ENCODE data around the gene TRIM40.
"Not testable (repeated sequence)": the region's sequence is repeated elsewhere in the genome, so short reads cannot be mapped to it uniquely, and the experiment has no call there.

The TRIM40 gene

DNA sequence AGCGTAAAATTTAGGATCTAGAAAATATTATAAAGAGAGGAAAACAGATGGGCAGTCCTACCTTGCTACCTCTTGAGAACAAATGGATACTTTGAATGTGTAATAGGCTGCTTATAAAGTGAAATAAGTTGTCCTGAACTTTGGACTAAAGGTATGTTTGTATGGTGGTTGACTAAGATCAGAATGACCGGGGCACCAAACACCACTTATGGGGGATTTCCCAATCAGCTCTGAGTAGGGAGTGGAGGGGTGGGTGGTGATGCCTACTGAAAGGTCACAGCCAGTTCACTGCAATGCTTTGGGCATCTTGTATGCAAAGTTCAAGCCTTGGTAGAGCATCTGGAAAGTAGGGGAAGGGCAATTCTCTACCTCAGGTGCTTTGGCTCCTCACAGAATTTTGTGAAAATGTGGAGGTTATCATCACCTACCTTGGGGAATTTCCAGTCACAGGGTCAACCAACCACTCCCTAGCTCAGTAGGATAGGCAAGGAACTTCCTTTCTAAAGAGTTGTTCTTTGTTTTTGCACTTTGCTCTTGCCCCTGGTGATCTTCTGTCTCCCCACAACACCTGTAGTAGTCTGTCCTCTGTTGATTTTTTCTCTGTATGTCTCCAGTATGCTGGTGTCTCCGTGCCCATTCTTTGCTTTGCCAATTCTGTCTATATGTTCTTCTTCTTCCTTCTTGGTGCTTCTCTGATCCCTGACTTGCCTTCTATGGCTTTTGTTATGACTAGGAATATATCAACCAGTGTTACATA is 22.8 kb upstream of the TRIM40 start, which contains the start of gene TRIM31:
Gene TRIM31 (minus strand): TSS at position 88 of the 757 bp plus-strand sequence. CDS start 285 bp downstream, outside the sequence.
- Histone ChIP-seq H3K4me1 (ENCODE audit: control insufficient read depth, insufficient read depth, low read length, poor library complexity, severe bottlenecking) (no peaks in the 10 kb centered on the region), H3K27ac (ENCODE audit: insufficient read depth, low read length, poor library complexity, severe bottlenecking) (no peak within 1 kb of the TSS), H3K27me3 (replicated peaks; ENCODE audit: control insufficient read depth, insufficient read depth, low read length, poor library complexity, severe bottlenecking) (peaks cover 7% of the 10 kb centered on the region), H3K9me3 (ENCODE audit: control insufficient read depth, low read length) (no peaks in the 10 kb centered on the region), H3K36me3 (ENCODE audit: control insufficient read depth, insufficient read depth, low read length) (no peaks in the 10 kb centered on the region), H3K4me3 (ENCODE audit: insufficient read depth, low read depth, low read length, poor library complexity, severe bottlenecking) (no peak within 1 kb of the TSS)
- DNase-seq, result no peak

DNA sequence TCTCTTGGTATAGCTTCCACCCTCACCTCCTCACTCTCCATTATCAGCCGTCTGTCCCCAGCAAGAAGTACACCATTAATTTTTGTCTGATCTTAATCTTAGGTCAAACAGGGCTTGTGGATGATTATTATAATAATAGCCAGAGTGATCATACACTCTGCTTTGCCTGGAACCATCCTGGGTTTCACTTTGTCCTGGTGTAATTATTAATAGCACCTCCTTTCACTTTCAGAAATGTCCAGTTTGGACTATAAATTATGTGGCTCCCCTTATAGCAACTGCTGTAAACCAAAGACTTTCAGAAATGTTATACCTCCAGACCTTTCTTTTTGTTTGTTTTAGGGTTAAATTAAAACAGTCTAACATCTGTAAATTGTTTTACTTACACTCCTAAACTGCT is 22.1 kb upstream of the TRIM40 start:
- no peak overlapping the region for H3K27ac ChIP-seq (ENCODE audit: insufficient read depth, low read length, poor library complexity, severe bottlenecking)
- H3K4me1 ChIP-seq (ENCODE audit: control insufficient read depth, insufficient read depth, low read length, poor library complexity, severe bottlenecking), result no peaks in the 10 kb centered on the region
- no peak overlapping the region for H3K4me3 ChIP-seq (ENCODE audit: insufficient read depth, low read depth, low read length, poor library complexity, severe bottlenecking)
- no peaks in the 10 kb centered on the region for H3K9me3 ChIP-seq (ENCODE audit: control insufficient read depth, low read length)
- no peaks in the 10 kb centered on the region for H3K36me3 ChIP-seq (ENCODE audit: control insufficient read depth, insufficient read depth, low read length)
- H3K27me3 ChIP-seq (replicated peaks; ENCODE audit: control insufficient read depth, insufficient read depth, low read length, poor library complexity, severe bottlenecking), result peaks cover 7% of the 10 kb centered on the region
- no peak for DNase-seq

DNA sequence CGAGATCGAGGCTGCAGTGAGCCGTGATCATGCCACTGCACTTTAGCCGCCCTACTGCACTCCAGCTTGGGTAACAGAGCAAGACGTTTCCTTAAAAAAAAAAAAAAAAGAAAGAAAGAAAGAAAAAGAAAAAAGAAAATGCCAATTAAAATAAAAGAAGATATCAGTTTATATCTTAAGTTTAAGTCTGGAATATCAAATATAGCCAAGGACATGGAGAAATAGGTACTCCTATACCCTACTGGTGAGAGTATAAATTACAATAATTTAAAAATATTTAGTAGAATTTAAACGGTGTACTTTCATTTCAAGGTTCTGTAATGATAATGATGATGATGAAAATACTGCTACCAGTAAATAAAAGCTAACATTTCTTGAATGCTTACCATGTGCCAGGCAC is 19.2 kb upstream of the TRIM40 start:
- H3K27ac ChIP-seq (ENCODE audit: insufficient read depth, low read length, poor library complexity, severe bottlenecking), result no peak overlapping the region
- H3K27me3 ChIP-seq (replicated peaks; ENCODE audit: control insufficient read depth, insufficient read depth, low read length, poor library complexity, severe bottlenecking), result peaks cover 10% of the 10 kb centered on the region
- DNase-seq, result no peak
- no peaks in the 10 kb centered on the region for H3K4me1 ChIP-seq (ENCODE audit: control insufficient read depth, insufficient read depth, low read length, poor library complexity, severe bottlenecking)
- H3K4me3 ChIP-seq (ENCODE audit: insufficient read depth, low read depth, low read length, poor library complexity, severe bottlenecking), result no peak overlapping the region
- no peaks in the 10 kb centered on the region for H3K36me3 ChIP-seq (ENCODE audit: control insufficient read depth, insufficient read depth, low read length)
- no peaks in the 10 kb centered on the region for H3K9me3 ChIP-seq (ENCODE audit: control insufficient read depth, low read length)

DNA sequence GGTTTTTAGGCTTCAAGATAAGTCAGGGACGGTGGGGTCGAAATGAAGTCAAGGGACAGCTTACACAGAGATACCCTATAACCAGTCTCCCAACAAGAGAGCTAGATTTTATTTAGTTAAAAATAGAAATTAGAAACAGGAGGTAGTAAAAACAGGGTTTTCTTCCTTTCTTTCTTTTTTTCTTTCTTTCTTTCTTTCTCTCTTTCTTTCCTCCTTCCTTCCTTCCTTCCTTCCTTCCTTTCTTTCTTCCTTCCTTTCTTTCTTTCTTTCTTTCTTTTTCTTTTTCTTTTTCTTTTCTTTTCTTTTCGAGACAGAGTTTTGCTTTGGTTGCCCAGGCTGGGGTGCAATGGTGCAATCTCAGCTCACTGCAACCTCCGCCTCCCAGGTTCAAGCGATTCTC is 17.2 kb upstream of the TRIM40 start:
- H3K36me3 ChIP-seq (ENCODE audit: control insufficient read depth, insufficient read depth, low read length); H3K27me3 ChIP-seq (replicated peaks; ENCODE audit: control insufficient read depth, insufficient read depth, low read length, poor library complexity, severe bottlenecking); H3K9me3 ChIP-seq (ENCODE audit: control insufficient read depth, low read length); H3K4me3 ChIP-seq (ENCODE audit: insufficient read depth, low read depth, low read length, poor library complexity, severe bottlenecking); DNase-seq; H3K27ac ChIP-seq (ENCODE audit: insufficient read depth, low read length, poor library complexity, severe bottlenecking); H3K4me1 ChIP-seq (ENCODE audit: control insufficient read depth, insufficient read depth, low read length, poor library complexity, severe bottlenecking): not testable (repeated sequence)

DNA sequence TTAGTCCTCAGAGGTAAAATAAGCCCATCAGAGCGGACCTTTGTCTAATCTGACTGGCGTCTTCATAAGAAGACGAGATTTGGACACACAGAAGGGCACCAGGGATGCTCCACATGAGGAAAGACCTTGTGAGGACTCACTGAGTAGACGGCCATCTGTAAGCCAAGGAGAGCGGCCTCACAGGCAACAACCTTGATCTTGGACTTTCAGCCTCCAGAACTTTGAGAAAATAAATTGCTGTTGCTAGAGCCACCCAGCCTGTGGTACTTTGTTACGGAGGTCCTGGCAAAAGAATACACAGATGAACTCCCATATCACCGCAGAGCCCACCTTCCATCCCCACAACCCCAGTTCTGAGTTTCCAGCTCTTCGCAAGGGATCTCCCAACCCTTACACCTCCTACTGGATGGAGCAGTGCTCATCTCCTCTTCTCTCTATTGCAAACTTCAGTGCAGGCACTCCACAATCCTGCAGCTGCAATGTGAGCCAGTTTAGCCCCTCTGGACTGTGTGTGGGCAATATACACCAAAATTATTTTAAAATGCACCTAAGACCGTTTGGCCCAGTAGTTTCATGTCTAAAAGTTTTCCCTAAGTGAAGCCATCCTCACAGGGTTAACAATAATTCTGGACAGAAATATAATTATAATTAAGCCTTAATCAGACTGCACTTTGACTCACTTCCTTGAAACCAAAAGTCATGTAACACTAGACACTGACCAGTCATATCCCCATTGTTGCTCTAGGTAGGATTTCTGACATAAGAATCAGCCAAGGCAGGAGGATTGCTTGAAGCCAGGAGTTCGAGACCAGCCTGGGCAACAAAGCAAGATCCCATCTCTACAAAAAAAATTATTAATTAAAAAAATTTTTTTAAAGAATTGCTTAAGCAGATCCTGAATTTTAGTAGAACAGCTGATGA is 14.2 kb upstream of the TRIM40 start:
- no peaks in the 10 kb centered on the region for H3K9me3 ChIP-seq (ENCODE audit: control insufficient read depth, low read length)
- H3K4me3 ChIP-seq (ENCODE audit: insufficient read depth, low read depth, low read length, poor library complexity, severe bottlenecking), result no peak overlapping the region
- H3K36me3 ChIP-seq (ENCODE audit: control insufficient read depth, insufficient read depth, low read length), result no peaks in the 10 kb centered on the region
- H3K27ac ChIP-seq (ENCODE audit: insufficient read depth, low read length, poor library complexity, severe bottlenecking), result no peak overlapping the region
- no peaks in the 10 kb centered on the region for H3K4me1 ChIP-seq (ENCODE audit: control insufficient read depth, insufficient read depth, low read length, poor library complexity, severe bottlenecking)
- H3K27me3 ChIP-seq (replicated peaks; ENCODE audit: control insufficient read depth, insufficient read depth, low read length, poor library complexity, severe bottlenecking), result peaks cover 3% of the 10 kb centered on the region
- DNase-seq, result no peak

DNA sequence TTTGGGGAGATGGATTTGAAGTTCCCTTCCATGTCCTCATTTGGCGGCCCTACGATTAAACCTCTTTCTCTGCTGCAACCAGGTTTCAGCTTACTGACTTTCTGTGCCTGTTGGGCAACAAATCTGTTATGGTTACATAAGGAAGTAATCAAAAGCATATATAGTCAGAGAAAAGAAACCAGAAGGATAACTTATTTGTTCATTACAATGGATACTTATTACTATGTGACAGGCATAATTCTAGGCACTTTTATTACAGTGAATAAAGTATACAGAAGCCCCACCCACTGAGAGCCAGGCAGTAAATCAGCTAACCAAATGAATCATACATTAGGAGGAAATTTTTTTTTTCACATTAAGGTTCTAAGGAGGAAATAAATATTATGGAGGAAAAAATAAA is 13.4 kb upstream of the TRIM40 start:
- no peaks in the 10 kb centered on the region for H3K36me3 ChIP-seq (ENCODE audit: control insufficient read depth, insufficient read depth, low read length)
- no peak for DNase-seq
- H3K27ac ChIP-seq (ENCODE audit: insufficient read depth, low read length, poor library complexity, severe bottlenecking), result no peak overlapping the region
- H3K27me3 ChIP-seq (replicated peaks; ENCODE audit: control insufficient read depth, insufficient read depth, low read length, poor library complexity, severe bottlenecking), result peaks cover 9% of the 10 kb centered on the region
- H3K4me3 ChIP-seq (ENCODE audit: insufficient read depth, low read depth, low read length, poor library complexity, severe bottlenecking), result no peak overlapping the region
- no peaks in the 10 kb centered on the region for H3K4me1 ChIP-seq (ENCODE audit: control insufficient read depth, insufficient read depth, low read length, poor library complexity, severe bottlenecking)
- H3K9me3 ChIP-seq (ENCODE audit: control insufficient read depth, low read length), result no peaks in the 10 kb centered on the region

DNA sequence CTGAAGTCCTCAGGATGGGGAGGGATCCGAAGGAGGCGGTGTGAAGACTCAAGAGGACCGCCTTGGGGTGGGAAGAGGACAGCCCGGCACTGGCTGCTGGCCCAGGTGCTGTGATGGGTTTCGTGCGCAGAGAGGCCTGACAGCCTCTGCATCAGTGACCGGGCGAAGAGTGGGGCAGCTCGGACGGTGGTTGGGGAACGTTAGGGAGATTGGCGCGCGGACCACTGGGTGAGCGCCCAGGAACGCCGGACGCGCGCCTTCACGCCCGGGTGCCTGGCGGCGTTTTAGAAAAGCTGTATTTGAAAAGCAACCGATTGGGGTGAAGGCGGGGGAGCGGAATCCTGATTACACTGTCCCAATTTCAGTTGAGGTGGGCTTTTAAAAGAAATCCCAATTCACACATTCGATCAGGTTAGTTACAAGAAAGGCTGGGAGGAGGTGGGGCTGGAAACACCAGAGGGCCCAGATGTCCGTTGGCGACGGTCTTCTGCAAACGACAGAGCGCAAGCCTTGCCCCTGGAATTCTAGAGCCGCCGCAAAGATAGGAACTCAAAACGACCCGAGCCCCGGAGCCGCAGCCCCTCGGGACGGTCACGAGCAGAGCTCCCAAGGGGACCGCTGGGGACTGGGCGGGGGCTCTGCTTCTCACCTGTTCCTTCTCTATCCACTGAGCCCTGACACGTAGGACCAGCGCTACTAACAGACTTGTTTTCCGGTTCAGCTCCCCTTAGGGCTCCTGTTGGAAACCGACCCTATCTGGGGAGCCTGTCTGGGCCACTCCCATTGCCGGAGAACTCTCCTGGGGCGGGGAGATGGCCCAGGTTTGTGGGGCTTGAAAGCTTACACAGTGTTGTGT is 8.5 kb upstream of the TRIM40 start:
- H3K36me3 ChIP-seq (ENCODE audit: control insufficient read depth, insufficient read depth, low read length), result no peaks in the 10 kb centered on the region
- no peak for DNase-seq
- no peak overlapping the region for H3K4me3 ChIP-seq (ENCODE audit: insufficient read depth, low read depth, low read length, poor library complexity, severe bottlenecking)
- peaks cover 12% of the 10 kb centered on the region for H3K27me3 ChIP-seq (replicated peaks; ENCODE audit: control insufficient read depth, insufficient read depth, low read length, poor library complexity, severe bottlenecking)
- H3K27ac ChIP-seq (ENCODE audit: insufficient read depth, low read length, poor library complexity, severe bottlenecking), result no peak overlapping the region
- H3K4me1 ChIP-seq (ENCODE audit: control insufficient read depth, insufficient read depth, low read length, poor library complexity, severe bottlenecking), result peaks cover 6% of the 10 kb centered on the region
- no peaks in the 10 kb centered on the region for H3K9me3 ChIP-seq (ENCODE audit: control insufficient read depth, low read length)

DNA sequence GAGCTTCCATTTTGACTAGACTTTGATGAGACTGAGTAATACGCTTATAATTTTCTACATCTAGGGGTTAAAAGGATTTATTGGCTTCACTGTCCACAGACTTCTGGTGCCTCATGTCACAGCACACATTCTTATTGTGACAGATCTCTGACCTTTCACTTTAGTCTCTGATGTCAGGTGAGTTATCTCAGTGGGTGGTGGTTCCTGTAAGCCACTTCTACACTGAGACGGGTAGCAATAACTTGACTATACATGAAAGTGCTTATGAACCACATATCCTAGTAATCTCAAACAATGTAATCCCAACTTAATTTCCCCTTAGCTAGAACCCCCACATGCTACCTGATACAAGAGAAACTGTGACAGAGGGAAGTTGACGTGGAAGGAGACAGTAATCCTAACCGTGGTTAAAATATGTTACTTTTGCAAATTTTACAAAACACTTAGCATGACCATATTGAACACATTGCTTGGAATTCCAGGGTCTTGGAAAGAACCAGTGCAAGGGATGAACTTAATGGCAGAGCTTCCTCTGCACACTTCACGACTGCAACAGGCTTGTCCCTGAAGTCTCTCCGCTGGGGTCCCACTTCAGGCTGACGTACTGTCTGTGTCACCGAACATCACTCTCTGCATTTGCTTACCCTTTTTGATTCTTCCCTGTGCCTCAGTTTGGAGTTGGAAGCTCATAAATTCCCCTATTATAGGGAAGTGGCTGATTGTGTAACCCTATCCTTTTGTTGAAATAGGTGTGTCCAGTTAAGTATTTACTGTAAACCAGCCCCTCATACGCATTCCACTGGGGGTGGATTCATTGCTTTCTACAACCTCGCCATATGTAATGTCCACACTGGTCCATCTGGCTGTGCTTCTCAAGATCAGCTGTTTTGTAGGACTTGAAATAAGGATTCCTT is 6.4 kb upstream of the TRIM40 start:
- Histone ChIP-seq H3K27ac (ENCODE audit: insufficient read depth, low read length, poor library complexity, severe bottlenecking) (no peak overlapping the region), H3K36me3 (ENCODE audit: control insufficient read depth, insufficient read depth, low read length) (no peaks in the 10 kb centered on the region), H3K27me3 (replicated peaks; ENCODE audit: control insufficient read depth, insufficient read depth, low read length, poor library complexity, severe bottlenecking) (peaks cover 13% of the 10 kb centered on the region), H3K4me3 (ENCODE audit: insufficient read depth, low read depth, low read length, poor library complexity, severe bottlenecking) (no peak overlapping the region), H3K4me1 (ENCODE audit: control insufficient read depth, insufficient read depth, low read length, poor library complexity, severe bottlenecking) (peaks cover 6% of the 10 kb centered on the region), H3K9me3 (ENCODE audit: control insufficient read depth, low read length) (no peaks in the 10 kb centered on the region)
- DNase-seq, result no peak

DNA sequence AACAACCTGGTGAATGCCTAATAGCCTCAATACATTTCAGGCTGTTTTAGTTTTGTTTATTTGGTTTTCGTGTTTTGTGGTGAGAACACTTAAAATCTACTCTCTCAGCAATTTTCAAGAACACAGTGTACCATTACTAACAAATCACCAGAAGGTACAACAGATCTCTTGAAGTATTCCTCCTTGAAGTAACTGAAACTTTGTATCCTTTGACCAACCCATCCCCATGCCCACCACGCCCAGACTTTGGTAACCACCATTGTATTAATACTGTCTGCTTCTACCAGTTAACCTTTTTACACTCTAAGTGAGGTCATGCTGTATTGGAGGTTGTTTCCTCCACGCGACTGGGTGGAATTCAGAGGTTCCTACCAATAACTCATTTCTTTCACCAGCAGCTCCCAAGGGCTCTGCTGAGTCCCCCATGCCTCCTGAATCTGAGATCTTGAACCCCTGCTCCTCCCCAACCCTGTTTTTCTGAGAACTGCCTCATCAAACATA is 5.7 kb upstream of the TRIM40 start:
- no peaks in the 10 kb centered on the region for H3K9me3 ChIP-seq (ENCODE audit: control insufficient read depth, low read length)
- H3K4me3 ChIP-seq (ENCODE audit: insufficient read depth, low read depth, low read length, poor library complexity, severe bottlenecking), result no peak overlapping the region
- no peak overlapping the region for H3K27ac ChIP-seq (ENCODE audit: insufficient read depth, low read length, poor library complexity, severe bottlenecking)
- peaks cover 6% of the 10 kb centered on the region for H3K4me1 ChIP-seq (ENCODE audit: control insufficient read depth, insufficient read depth, low read length, poor library complexity, severe bottlenecking)
- no peak for DNase-seq
- H3K27me3 ChIP-seq (replicated peaks; ENCODE audit: control insufficient read depth, insufficient read depth, low read length, poor library complexity, severe bottlenecking), result peaks cover 13% of the 10 kb centered on the region
- H3K36me3 ChIP-seq (ENCODE audit: control insufficient read depth, insufficient read depth, low read length), result no peaks in the 10 kb centered on the region
